K562 (cell line): ENCODE results near the gene ATXN1. TPM values are rescaled to one million over a fixed set of nuclear protein-coding genes. Genes with fewer than 3 reads are reported as not detected.

Experiments used
- ETV5 ChIP-seq: sonication (generic); formaldehyde crosslinking; IDR thresholded peaks from 2 replicates; pipeline ENCODE4 v1.4.0; 2020; ENCODE audit warnings: low read depth, mild to moderate bottlenecking, missing genetic modification reagents
- FOXJ2 ChIP-seq: fragments of 200-800 bp; sonication (Bioruptor generic); IDR thresholded peaks from 2 replicates; pipeline ENCODE4 v1.6.1; 2016; ENCODE audit warnings: missing genetic modification characterization, missing compliant biosample characterization
- GATAD2A ChIP-seq: fragments of 450-650 bp; IDR thresholded peaks from 2 replicates; pipeline ENCODE4 v1.6.1; 2017
- GTF2A2 ChIP-seq: IDR thresholded peaks from 2 replicates; pipeline ENCODE4 v1.6.1; 2016; ENCODE audit warnings: mild to moderate bottlenecking, missing genetic modification characterization, missing compliant biosample characterization
- HNRNPL ChIP-seq: fragments of 200-400 bp; formaldehyde crosslinking; IDR thresholded peaks from 2 replicates; pipeline ENCODE4 v1.6.1; 2017; ENCODE audit warnings: low read depth, mild to moderate bottlenecking, low read length
- LEF1 ChIP-seq: fragments of 450-650 bp; IDR thresholded peaks from 2 replicates; pipeline ENCODE4 v1.6.1; 2016; ENCODE audit warnings: mild to moderate bottlenecking
- MXI1 ChIP-seq: IDR thresholded peaks from 2 replicates; pipeline ENCODE4 v1.6.1; 2011; ENCODE audit warnings: low read depth, mild to moderate bottlenecking, improper control_type of control experiment, low read length
- NBN ChIP-seq: fragments of 450-650 bp; IDR thresholded peaks from 2 replicates; pipeline ENCODE4 v1.6.1; 2016; ENCODE audit warnings: low read depth, mild to moderate bottlenecking
- PYGO2 ChIP-seq: fragments of 450-650 bp; IDR thresholded peaks from 2 replicates; pipeline ENCODE4 v1.6.1; 2016; ENCODE audit warnings: mild to moderate bottlenecking, missing genetic modification characterization, moderate library complexity, missing compliant biosample characterization
- RBM15 ChIP-seq: fragments of 200-400 bp; formaldehyde crosslinking; IDR thresholded peaks from 2 replicates; pipeline ENCODE4 v1.6.1; 2018; ENCODE audit warnings: mild to moderate bottlenecking, low read length, moderate library complexity; ENCODE audit not compliant: insufficient read depth
- SMAD3 ChIP-seq: fragments of 450-650 bp; formaldehyde crosslinking; conservative IDR thresholded peaks from 2 replicates; pipeline ENCODE4 v1.4.0; 2020; ENCODE audit warnings: mild to moderate bottlenecking
- SRF ChIP-seq, 2 experiments: fragments of 250-450, 450-650 bp in 1 of 2; sonication (Bioruptor Pico) in 1 of 2; sonication (generic) in 1 of 2; formaldehyde crosslinking; IDR thresholded peaks; 2 replicates each; pipeline versions ENCODE4 v1.5.0 to v1.5.1; 2020 to 2022; ENCODE audit warnings: mild to moderate bottlenecking in 1 of 2, missing genetic modification reagents in 1 of 2
- SRSF9 ChIP-seq: fragments of 200-400 bp; formaldehyde crosslinking; IDR thresholded peaks from 2 replicates; pipeline ENCODE4 v1.6.1; 2017; ENCODE audit warnings: low read depth, low read length, borderline replicate concordance
- ZNF12 ChIP-seq: sonication (generic); formaldehyde crosslinking; IDR thresholded peaks from 2 replicates; pipeline ENCODE4 v1.4.0; 2020; ENCODE audit warnings: mild to moderate bottlenecking, missing genetic modification reagents
- ZNF174 ChIP-seq: fragments of 250-450 bp; sonication (Bioruptor Pico); IDR thresholded peaks from 2 replicates; pipeline ENCODE4 v1.4.0; 2020; ENCODE audit warnings: mild to moderate bottlenecking
- ZNF316 ChIP-seq: fragments of 450-650 bp; IDR thresholded peaks from 2 replicates; pipeline ENCODE4 v1.6.1; 2016
- ZNF354B ChIP-seq: fragments of 250-450 bp; sonication (Bioruptor Pico); IDR thresholded peaks from 2 replicates; pipeline ENCODE4 v1.4.0; 2020
- ZNF764 ChIP-seq: fragments of 250-450 bp; sonication (Bioruptor Pico); IDR thresholded peaks from 2 replicates; pipeline ENCODE4 v1.4.0; 2020; ENCODE audit warnings: low read depth, mild to moderate bottlenecking, moderate library complexity
- polyA plus RNA-seq, 8 experiments: library from polyadenylated mRNA; depleted of rRNA in 4 of 8; stranded (reverse) in 5 of 8; unstranded in 3 of 8; fragments of >200 nt; fragmentation: Nextera tagmentation in 2 of 8; fragmentation: Illumina TruSeq in 1 of 8; extraction: Ambion mirVana in 2 of 8; extraction: Trizol in 1 of 8; gene quantifications; 2 replicates each; pipeline versions ENCODE4 v1.2.1 to v1.2.3, GENCODE V29; 2011 to 2014; ENCODE audit warnings: inconsistent platforms in 1 of 8, missing spikeins in 1 of 8
- total RNA-seq, 7 experiments: library from RNA; depleted of rRNA in 6 of 7; stranded (reverse); fragments of >200 nt in 6 of 7; fragmentation: Illumina TruSeq in 2 of 7; extraction: Trizol in 2 of 7; gene quantifications; 2 replicates each; pipeline versions ENCODE4 v1.2.1 to v1.2.3, GENCODE V29; 2011 to 2021; ENCODE audit warnings: low replicate concordance in 1 of 7
- TF ChIP-seq, protein P1 (sequence below): IDR thresholded peaks from 2 replicates; pipeline ENCODE4 v1.6.1; 2012; ENCODE audit warnings: low read depth, low read length, improper control_type of control experiment, borderline replicate concordance
- TF ChIP-seq, protein P2 (sequence below): fragments of 450-650 bp; conservative IDR thresholded peaks from 2 replicates; pipeline ENCODE4 v1.6.1; 2016; ENCODE audit warnings: missing genetic modification characterization, low read depth, mild to moderate bottlenecking, control low read depth, missing compliant biosample characterization
- TF ChIP-seq, protein P3 (sequence below), 2 experiments: fragments of 450-650 bp in 1 of 2; sonication (generic) in 1 of 2; formaldehyde crosslinking; conservative IDR thresholded peaks; 2 replicates each; pipeline versions ENCODE4 v1.4.0 to v1.8.1; 2020 to 2022; ENCODE audit warnings: mild to moderate bottlenecking in 1 of 2, missing genetic modification reagents in 1 of 2
- TF ChIP-seq, protein P4 (sequence below): fragments of 450-650 bp; formaldehyde crosslinking; IDR thresholded peaks from 2 replicates; pipeline ENCODE4 v1.4.0; 2022; ENCODE audit warnings: missing genetic modification characterization
- TF ChIP-seq, protein P5 (sequence below): sonication (generic); formaldehyde crosslinking; IDR thresholded peaks from 2 replicates; pipeline ENCODE4 v1.8.1; 2022; ENCODE audit warnings: missing genetic modification reagents

The ATXN1 gene
- total and polyA plus RNA-seq, 9 of the 15 experiments (the other 6 are each of a cell fraction or from before 2014, with no cell fraction given), result under 0.01 to 1.2 (median 0.58) TPM

DNA sequence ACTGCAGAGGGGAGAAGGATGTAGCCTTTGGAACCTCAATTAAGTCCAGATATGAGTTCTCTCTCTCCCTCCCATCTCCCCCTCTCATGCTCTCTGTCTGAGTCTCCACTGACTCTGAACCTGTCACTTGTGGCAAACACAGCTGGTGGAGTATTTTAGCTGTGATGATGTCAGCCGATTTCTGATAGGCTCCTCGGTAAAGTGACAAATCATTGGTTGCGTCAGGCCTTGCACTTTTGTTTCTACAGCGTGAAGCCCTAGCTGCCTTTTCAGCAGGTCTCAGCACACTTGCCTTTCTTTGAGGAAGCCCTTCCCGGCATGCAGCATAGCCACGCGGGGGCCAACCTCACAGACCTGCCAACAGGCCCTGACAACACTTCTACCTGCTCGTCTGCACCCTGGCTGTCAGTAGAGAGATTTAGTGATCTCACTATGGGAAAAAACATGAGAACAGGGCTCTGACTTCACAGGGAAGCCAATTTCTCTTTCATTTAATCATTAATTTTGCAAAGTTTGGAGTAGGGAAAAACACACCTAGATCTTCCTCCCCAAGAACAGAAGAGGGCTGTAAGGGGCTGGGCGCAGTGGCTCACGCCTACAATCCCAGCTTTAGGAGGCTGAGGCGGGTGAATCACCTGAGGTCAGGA lies 438.5 kb downstream of the ATXN1 start (continued):
- TF ChIP-seq, protein P1, sequence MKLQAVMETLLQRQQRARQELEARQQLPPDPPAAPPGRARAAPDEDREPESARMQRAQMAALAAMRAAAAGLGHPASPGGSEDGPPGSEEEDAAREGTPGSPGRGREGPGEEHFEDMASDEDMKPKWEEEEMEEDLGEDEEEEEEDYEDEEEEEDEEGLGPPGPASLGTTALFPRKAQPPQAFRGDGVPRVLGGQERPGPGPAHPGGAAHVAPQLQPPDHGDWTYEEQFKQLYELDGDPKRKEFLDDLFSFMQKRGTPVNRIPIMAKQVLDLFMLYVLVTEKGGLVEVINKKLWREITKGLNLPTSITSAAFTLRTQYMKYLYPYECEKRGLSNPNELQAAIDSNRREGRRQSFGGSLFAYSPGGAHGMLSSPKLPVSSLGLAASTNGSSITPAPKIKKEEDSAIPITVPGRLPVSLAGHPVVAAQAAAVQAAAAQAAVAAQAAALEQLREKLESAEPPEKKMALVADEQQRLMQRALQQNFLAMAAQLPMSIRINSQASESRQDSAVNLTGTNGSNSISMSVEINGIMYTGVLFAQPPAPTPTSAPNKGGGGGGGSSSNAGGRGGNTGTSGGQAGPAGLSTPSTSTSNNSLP, result peak; percentile 60; the same call in 1 of the 2 replicates
- TF ChIP-seq ZNF12, result 0 out of 2 replicates have a peak, but pooled peaks have one; percentile 71
- TF ChIP-seq HNRNPL, result no peak
- no peak for TF ChIP-seq ZNF174
- no peak for TF ChIP-seq SRSF9
- TF ChIP-seq, protein P2, sequence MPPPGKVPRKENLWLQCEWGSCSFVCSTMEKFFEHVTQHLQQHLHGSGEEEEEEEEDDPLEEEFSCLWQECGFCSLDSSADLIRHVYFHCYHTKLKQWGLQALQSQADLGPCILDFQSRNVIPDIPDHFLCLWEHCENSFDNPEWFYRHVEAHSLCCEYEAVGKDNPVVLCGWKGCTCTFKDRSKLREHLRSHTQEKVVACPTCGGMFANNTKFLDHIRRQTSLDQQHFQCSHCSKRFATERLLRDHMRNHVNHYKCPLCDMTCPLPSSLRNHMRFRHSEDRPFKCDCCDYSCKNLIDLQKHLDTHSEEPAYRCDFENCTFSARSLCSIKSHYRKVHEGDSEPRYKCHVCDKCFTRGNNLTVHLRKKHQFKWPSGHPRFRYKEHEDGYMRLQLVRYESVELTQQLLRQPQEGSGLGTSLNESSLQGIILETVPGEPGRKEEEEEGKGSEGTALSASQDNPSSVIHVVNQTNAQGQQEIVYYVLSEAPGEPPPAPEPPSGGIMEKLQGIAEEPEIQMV, result no peak; the same call in 1 of the 2 replicates
- TF ChIP-seq ZNF764 (CRISPR knock-in tag), result no peak
- no peak for TF ChIP-seq MXI1
- no peak for TF ChIP-seq RBM15
- TF ChIP-seq, protein P3, sequence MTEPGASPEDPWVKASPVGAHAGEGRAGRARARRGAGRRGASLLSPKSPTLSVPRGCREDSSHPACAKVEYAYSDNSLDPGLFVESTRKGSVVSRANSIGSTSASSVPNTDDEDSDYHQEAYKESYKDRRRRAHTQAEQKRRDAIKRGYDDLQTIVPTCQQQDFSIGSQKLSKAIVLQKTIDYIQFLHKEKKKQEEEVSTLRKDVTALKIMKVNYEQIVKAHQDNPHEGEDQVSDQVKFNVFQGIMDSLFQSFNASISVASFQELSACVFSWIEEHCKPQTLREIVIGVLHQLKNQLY (CRISPR knock-in tag; conservative IDR thresholded peaks at IDR 0.05), result no peak
- TF ChIP-seq SMAD3 (CRISPR knock-in tag), result 0 out of 2 replicates have a peak, but pooled peaks have one; percentile 15
- TF ChIP-seq GTF2A2 (tag), result no peak
- no peak for TF ChIP-seq ETV5
- peak; percentile 92 for TF ChIP-seq ZNF316
- TF ChIP-seq PYGO2 (tag), result no peak
- no peak for TF ChIP-seq FOXJ2
- 0 out of 4 replicates have a peak, but pooled peaks of 1 of the 2 experiments have one; percentile 39 for TF ChIP-seq SRF (CRISPR knock-in tag; IDR thresholded peaks at IDR 0.05)
- TF ChIP-seq, protein P4, sequence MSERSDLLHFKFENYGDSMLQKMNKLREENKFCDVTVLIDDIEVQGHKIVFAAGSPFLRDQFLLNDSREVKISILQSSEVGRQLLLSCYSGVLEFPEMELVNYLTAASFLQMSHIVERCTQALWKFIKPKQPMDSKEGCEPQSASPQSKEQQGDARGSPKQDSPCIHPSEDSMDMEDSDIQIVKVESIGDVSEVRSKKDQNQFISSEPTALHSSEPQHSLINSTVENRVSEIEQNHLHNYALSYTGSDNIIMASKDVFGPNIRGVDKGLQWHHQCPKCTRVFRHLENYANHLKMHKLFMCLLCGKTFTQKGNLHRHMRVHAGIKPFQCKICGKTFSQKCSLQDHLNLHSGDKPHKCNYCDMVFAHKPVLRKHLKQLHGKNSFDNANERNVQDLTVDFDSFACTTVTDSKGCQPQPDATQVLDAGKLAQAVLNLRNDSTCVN, result no peak
- TF ChIP-seq ZNF354B (CRISPR knock-in tag), result no peak
- peak; percentile 54; the same call in 1 of the 2 replicates for TF ChIP-seq LEF1
- TF ChIP-seq NBN, result no peak; the same call in 1 of the 2 replicates
- TF ChIP-seq, protein P5, sequence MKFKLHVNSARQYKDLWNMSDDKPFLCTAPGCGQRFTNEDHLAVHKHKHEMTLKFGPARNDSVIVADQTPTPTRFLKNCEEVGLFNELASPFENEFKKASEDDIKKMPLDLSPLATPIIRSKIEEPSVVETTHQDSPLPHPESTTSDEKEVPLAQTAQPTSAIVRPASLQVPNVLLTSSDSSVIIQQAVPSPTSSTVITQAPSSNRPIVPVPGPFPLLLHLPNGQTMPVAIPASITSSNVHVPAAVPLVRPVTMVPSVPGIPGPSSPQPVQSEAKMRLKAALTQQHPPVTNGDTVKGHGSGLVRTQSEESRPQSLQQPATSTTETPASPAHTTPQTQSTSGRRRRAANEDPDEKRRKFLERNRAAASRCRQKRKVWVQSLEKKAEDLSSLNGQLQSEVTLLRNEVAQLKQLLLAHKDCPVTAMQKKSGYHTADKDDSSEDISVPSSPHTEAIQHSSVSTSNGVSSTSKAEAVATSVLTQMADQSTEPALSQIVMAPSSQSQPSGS (CRISPR knock-in tag), result no peak
- no peak for TF ChIP-seq GATAD2A
